ENCODE data around the gene DPEP1. TPM values are rescaled to one million over a fixed set of nuclear protein-coding genes. Genes with fewer than 3 reads are reported as not detected.
A peak's percentile ranks its signal among the peaks of the same experiment; 100 is the strongest.

DPEP1 gene
- total RNA-seq, 2 donors from 2014 or later: 0.88 to 3.2 TPM

GRCh38 chr16:89599451-89599858, 14.0 kb upstream of the DPEP1 start:
- Histone ChIP-seq H3K4me3 (ENCODE audit: low read length) (no peak overlapping the region), H3K9ac (ENCODE audit: extremely low read depth, low read length, poor library complexity, severe bottlenecking) (no peak overlapping the region), H3K27me3 (ENCODE audit: control insufficient read depth, insufficient read depth, low read length, poor library complexity, severe bottlenecking) (no peaks in the 10 kb centered on the region), H3K27ac (ENCODE audit: low read depth, low read length) (no peak overlapping the region), H3K9me3 (ENCODE audit: control insufficient read depth, low read length) (no peaks in the 10 kb centered on the region), H3K36me3 (ENCODE audit: control insufficient read depth, insufficient read depth, low read length) (no peaks in the 10 kb centered on the region), H3K4me1 (ENCODE audit: control insufficient read depth, insufficient read depth, low read length) (no peaks in the 10 kb centered on the region)
- Mint-ChIP-seq H3K36me3 (ENCODE audit: low read depth) (no peaks in the 10 kb centered on the region), H3K4me1 (peaks cover 7% of the 10 kb centered on the region), H3K4me3 (no peak overlapping the region), H3K27me3 (ENCODE audit: insufficient read depth) (no peaks in the 10 kb centered on the region), H3K9me3 (no peaks in the 10 kb centered on the region), H3K27ac (no peak overlapping the region)
- DNase-seq: peak; percentile 95
- TF ChIP-seq CTCF (conservative IDR thresholded peaks at IDR 0.05): peak; percentile 79
- WGBS, 2 experiments (ENCODE audit: insufficient coverage in 1 of 2, insufficient read length in 1 of 2): 45 to 47% methylated on average over 5 to 8 of the region's 8 CpGs

GRCh38 chr16:89599902-89600301, 13.5 kb upstream of the DPEP1 start:
- H3K27ac ChIP-seq (ENCODE audit: low read depth, low read length): no peak overlapping the region
- H3K27me3 ChIP-seq (ENCODE audit: control insufficient read depth, insufficient read depth, low read length, poor library complexity, severe bottlenecking): no peaks in the 10 kb centered on the region
- WGBS, 2 experiments (ENCODE audit: insufficient coverage in 1 of 2, insufficient read length in 1 of 2): 92 to 94% methylated on average over 7 to 10 of the region's 10 CpGs
- H3K36me3 ChIP-seq (ENCODE audit: control insufficient read depth, insufficient read depth, low read length): no peaks in the 10 kb centered on the region
- Mint-ChIP-seq H3K4me1 (peaks cover 7% of the 10 kb centered on the region), H3K27ac (no peak overlapping the region), H3K36me3 (ENCODE audit: low read depth) (no peaks in the 10 kb centered on the region), H3K4me3 (no peak overlapping the region), H3K27me3 (ENCODE audit: insufficient read depth) (no peaks in the 10 kb centered on the region), H3K9me3 (no peaks in the 10 kb centered on the region)
- H3K4me3 ChIP-seq (ENCODE audit: low read length): no peak overlapping the region
- no peak for TF ChIP-seq CTCF (conservative IDR thresholded peaks at IDR 0.05)
- no peaks in the 10 kb centered on the region for H3K4me1 ChIP-seq (ENCODE audit: control insufficient read depth, insufficient read depth, low read length)
- no peak for DNase-seq
- H3K9ac ChIP-seq (ENCODE audit: extremely low read depth, low read length, poor library complexity, severe bottlenecking): no peak overlapping the region
- H3K9me3 ChIP-seq (ENCODE audit: control insufficient read depth, low read length): no peaks in the 10 kb centered on the region

GRCh38 chr16:89600427-89600826, 13.0 kb upstream of the DPEP1 start:
- no peak overlapping the region for H3K27ac Mint-ChIP-seq
- Histone ChIP-seq H3K9me3 (ENCODE audit: control insufficient read depth, low read length) (no peaks in the 10 kb centered on the region), H3K4me3 (ENCODE audit: low read length) (no peak overlapping the region), H3K4me1 (ENCODE audit: control insufficient read depth, insufficient read depth, low read length) (no peaks in the 10 kb centered on the region), H3K27ac (ENCODE audit: low read depth, low read length) (no peak overlapping the region), H3K27me3 (ENCODE audit: control insufficient read depth, insufficient read depth, low read length, poor library complexity, severe bottlenecking) (no peaks in the 10 kb centered on the region), H3K9ac (ENCODE audit: extremely low read depth, low read length, poor library complexity, severe bottlenecking) (no peak overlapping the region), H3K36me3 (ENCODE audit: control insufficient read depth, insufficient read depth, low read length) (no peaks in the 10 kb centered on the region)
- H3K4me1 Mint-ChIP-seq: peaks cover 7% of the 10 kb centered on the region
- 91 to 95% methylated on average over 10 to 12 of the region's 12 CpGs for WGBS, 2 experiments (ENCODE audit: insufficient coverage in 1 of 2, insufficient read length in 1 of 2)
- H3K36me3 Mint-ChIP-seq (ENCODE audit: low read depth): no peaks in the 10 kb centered on the region
- no peaks in the 10 kb centered on the region for H3K27me3 Mint-ChIP-seq (ENCODE audit: insufficient read depth)
- DNase-seq: no peak
- TF ChIP-seq CTCF (conservative IDR thresholded peaks at IDR 0.05): no peak
- H3K4me3 Mint-ChIP-seq: no peak overlapping the region
- H3K9me3 Mint-ChIP-seq: no peaks in the 10 kb centered on the region
